Natural killer cell treated with Interleukin-12 subunit alpha and Interleukin-12 subunit beta and Interleukin-15 and Interleukin-18, amount 100 ng/mL, for 72 hours (primary cell): ENCODE data around the gene MAP1B. TPM values are rescaled to one million over a fixed set of nuclear protein-coding genes. Genes with fewer than 3 reads are reported as not detected.
A peak's percentile ranks its signal among the peaks of the same experiment; 100 is the strongest.

Experiments
- ATAC-seq, 2 donors: fragments of 150-1000 bp; cut with Tn5 transposase in 1 of 2; sonication (Bioruptor Pico), chemical (Tn5 transposase) in 1 of 2; 2 replicates each; pipeline ENCODE4 v1.10.0; 2021
- DNase-seq: peaks from one replicate; pipeline ENCODE4 v3.0.0; 2022; ENCODE audit warnings: low spot score
- H3K27ac Mint-ChIP-seq, 2 donors: 1 replicate in 1 of 2; 2 replicates in 1 of 2; pipeline ENCODE4 v1.8.0; 2022; ENCODE audit warnings: mixed read lengths in 2 of 2, mild to moderate bottlenecking in 1 of 2, moderate library complexity in 1 of 2
- H3K27me3 Mint-ChIP-seq, 2 donors: 1 replicate in 1 of 2; 2 replicates in 1 of 2; pipeline ENCODE4 v1.8.0; 2022; ENCODE audit warnings: mixed read lengths in 2 of 2
- H3K36me3 Mint-ChIP-seq: one replicate; pipeline ENCODE4 v1.8.0; 2022; ENCODE audit warnings: mixed read lengths
- H3K4me1 Mint-ChIP-seq, 2 donors: 1 replicate in 1 of 2; 2 replicates in 1 of 2; pipeline ENCODE4 v1.8.0; 2022; ENCODE audit warnings: low read depth in 2 of 2, mixed read lengths in 2 of 2, mild to moderate bottlenecking in 1 of 2
- H3K4me3 Mint-ChIP-seq: one replicate; pipeline ENCODE4 v1.8.0; 2022; ENCODE audit warnings: mixed read lengths
- H3K9me3 Mint-ChIP-seq: 2 replicates; pipeline ENCODE4 v1.8.0; 2022; ENCODE audit warnings: mixed read lengths
- total RNA-seq, 2 donors: library from RNA; stranded (reverse); gene quantifications; one replicate each; pipeline ENCODE4 v1.2.3, GENCODE V29; 2022

MAP1B gene
- total RNA-seq, 2 donors from 2014 or later: 0.06 to 0.14 TPM

DNA sequence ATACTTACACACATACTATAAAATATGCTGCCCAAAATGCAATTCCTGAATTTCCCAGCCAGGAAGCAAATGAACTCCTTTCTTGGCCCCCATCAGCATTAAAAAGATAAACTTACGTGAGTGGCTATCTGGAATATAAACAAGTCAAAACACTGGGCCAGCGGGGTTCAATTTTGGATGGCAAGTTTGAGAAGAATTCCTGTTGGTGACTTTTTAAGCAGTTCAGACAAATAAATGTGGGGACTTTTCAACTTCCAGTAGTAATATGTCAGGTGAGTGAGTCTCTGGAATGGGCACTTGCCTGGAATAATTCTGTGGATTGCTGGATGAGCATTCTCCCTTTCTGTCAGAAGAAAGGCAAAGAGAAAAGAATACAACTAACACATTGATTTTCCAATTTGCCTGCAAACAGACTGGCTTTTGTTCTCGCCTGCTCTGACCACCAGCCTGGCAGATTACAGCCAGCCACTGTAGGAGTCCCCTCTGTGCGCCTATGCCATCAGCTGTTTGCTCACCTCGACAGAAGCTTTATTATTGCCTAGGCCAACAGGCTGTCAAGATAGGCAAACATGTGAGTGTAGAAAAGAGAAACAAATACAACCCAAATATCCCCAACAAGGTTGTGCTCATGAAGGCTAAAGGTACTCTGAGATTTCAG, 134.2 kb downstream of the MAP1B start:
- no peak for DNase-seq
- H3K4me1 Mint-ChIP-seq: peaks cover 27 to 33% of the 10 kb centered on the region in 2 donors
- no peaks in the 10 kb centered on the region for H3K27me3 Mint-ChIP-seq
- H3K4me3 Mint-ChIP-seq: no peak overlapping the region
- H3K27ac Mint-ChIP-seq: peak overlapping the region in 1 of 2 donors; percentile 11
- peaks cover 12% of the 10 kb centered on the region for H3K36me3 Mint-ChIP-seq
- ATAC-seq: no peak
- no peaks in the 10 kb centered on the region for H3K9me3 Mint-ChIP-seq

DNA sequence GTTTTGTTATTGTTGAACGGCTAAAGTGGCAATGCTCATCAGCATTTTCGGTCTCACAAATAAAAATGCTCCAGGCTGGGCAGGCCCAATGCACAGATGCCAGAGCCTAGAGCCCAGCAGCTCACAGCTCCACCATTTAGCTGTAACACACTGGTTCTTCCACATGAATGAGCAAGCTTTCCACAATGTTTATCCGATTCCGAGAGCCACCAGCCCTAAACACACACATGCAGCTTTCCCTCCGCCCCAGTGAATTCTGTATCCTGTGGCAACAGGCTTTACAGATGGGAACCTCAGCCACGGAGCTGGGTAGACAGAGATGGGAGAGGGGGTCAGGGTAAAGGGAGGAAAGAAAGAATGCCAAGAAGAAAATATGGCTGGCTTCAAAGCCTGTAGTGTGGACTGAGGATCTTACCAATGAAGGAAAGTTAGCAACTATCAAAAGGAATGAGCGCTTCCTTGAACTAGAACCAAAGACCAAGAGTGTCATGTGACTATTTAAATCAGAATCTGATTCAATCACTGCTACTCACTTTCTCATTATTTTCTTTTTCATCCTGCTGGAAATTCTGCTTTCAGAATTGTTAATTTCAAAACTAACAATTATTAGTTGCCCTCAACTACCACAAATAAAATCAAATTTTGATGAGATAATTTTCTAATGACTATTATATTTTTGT, 135.7 kb downstream of the MAP1B start:
- H3K9me3 Mint-ChIP-seq: no peaks in the 10 kb centered on the region
- peaks cover 6% of the 10 kb centered on the region for H3K36me3 Mint-ChIP-seq
- H3K4me3 Mint-ChIP-seq: no peak overlapping the region
- H3K4me1 Mint-ChIP-seq: peaks cover 22 to 31% of the 10 kb centered on the region in 2 donors
- ATAC-seq (no peak), DNase-seq (no peak)
- H3K27ac Mint-ChIP-seq: no peak overlapping the region
- no peaks in the 10 kb centered on the region for H3K27me3 Mint-ChIP-seq

DNA sequence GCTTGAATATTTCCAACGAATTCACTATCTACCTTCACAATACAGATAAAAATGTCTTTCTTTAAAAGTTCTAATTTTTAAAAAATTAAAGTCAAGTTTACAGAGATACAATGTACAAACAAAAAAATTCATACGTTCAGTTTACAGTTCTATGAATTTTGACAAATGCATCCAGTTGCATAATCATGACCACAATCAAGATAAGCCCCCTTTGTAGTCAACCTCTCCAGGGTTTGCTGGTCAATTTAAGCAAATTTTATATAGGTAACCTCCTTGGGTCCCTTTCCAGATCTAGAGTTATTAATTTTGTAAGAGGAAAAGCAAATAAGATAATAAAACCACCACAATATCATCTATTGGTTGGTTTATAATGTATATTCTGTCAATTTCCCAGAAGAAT, 136.4 kb downstream of the MAP1B start:
- peaks cover 6% of the 10 kb centered on the region for H3K36me3 Mint-ChIP-seq
- no peaks in the 10 kb centered on the region for H3K27me3 Mint-ChIP-seq

DNA sequence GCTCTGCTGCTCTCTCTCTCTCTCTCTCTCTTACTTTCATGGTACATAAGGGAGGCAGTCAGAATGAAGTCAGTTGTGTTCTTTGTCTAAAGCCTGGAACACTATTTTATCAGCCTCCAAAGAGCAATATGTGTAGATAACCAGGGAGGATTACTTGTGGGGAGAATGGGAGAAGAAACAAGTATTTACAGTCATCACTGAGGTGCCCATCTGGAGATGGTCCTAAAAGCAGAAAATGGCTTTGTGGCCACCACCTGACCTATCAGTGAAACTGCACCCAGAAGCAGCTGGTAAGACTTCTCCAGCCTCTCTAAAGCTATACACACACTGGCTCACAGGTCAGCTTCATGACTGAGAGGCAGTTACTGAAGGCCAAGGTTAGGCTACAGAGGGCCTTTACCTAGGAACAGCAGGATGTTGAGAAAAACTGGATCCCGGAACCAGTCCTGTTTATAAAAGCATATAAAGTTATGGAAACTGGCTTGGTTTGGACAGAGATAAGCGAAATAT, 137.6 kb downstream of the MAP1B start:
- Mint-ChIP-seq H3K9me3 (no peaks in the 10 kb centered on the region), H3K4me1 (peaks cover 22 to 31% of the 10 kb centered on the region in 2 donors), H3K36me3 (peaks cover 6% of the 10 kb centered on the region), H3K4me3 (no peak overlapping the region), H3K27me3 (no peaks in the 10 kb centered on the region), H3K27ac (no peak overlapping the region)
- ATAC-seq (peak in 1 of 2 donors; percentile 59), DNase-seq (no peak)

More for the DNA sequence above, 136.4 kb downstream of the MAP1B start:
- H3K4me3 Mint-ChIP-seq: no peak overlapping the region
- ATAC-seq (no peak), DNase-seq (no peak)
- H3K27ac Mint-ChIP-seq: no peak overlapping the region
- H3K4me1 Mint-ChIP-seq: peaks cover 22 to 31% of the 10 kb centered on the region in 2 donors
- H3K9me3 Mint-ChIP-seq: no peaks in the 10 kb centered on the region

DNA sequence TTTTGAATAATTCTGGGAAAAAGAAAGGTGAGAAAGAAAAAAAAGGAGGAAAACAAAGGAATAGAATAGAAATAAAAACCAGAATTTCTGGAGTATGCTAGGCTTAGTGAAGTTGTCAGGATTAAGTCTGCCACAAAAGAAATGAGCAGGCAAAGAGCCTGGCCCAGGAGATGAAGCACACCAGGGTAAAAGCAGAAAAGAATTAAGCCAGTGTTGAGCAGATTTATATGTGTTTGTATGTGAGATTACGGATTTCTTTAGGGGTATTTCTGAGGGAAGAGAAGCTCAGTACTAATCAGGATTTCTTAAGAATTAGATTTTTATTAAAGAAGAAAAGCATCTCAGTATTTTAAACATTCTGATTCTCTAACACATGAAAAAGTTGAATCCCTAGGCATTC, 138.3 kb downstream of the MAP1B start:
- Mint-ChIP-seq H3K4me3 (no peak overlapping the region), H3K27me3 (no peaks in the 10 kb centered on the region), H3K4me1 (peaks cover 22 to 28% of the 10 kb centered on the region in 2 donors), H3K9me3 (no peaks in the 10 kb centered on the region), H3K36me3 (peaks cover 6% of the 10 kb centered on the region), H3K27ac (no peak overlapping the region)
- ATAC-seq: no peak
- no peak for DNase-seq

DNA sequence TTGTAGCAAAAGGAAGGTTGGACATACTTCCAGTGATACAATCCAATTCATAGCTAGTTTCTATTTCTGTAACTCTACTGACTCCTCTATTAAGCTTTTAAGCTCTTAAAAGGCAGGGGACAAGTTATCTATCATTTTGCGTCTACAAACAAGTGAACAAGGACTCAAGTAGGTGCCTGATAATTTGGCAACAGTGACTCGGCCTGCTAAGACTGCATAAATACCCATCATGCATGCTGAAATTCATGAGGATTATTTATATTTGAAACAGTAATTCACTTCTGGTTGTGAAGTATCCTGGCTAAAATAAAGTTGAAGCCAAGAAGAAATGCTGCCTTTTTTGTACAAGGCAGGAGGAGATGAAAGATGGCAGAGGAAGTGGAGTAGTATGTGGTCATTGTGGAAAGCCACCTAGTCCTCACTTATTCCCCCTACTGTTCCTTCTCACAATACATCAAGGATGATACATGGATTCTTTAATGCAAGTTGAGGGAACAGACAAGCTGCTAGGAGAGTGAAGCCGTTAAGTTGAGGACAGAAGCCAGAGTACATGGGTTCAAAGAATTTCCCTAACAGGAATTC, 138.8 kb downstream of the MAP1B start:
- Mint-ChIP-seq H3K36me3 (peaks cover 6% of the 10 kb centered on the region), H3K27me3 (no peaks in the 10 kb centered on the region), H3K4me3 (no peak overlapping the region), H3K9me3 (no peaks in the 10 kb centered on the region), H3K27ac (no peak overlapping the region), H3K4me1 (peaks cover 22 to 28% of the 10 kb centered on the region in 2 donors)
- ATAC-seq (no peak), DNase-seq (no peak)

DNA sequence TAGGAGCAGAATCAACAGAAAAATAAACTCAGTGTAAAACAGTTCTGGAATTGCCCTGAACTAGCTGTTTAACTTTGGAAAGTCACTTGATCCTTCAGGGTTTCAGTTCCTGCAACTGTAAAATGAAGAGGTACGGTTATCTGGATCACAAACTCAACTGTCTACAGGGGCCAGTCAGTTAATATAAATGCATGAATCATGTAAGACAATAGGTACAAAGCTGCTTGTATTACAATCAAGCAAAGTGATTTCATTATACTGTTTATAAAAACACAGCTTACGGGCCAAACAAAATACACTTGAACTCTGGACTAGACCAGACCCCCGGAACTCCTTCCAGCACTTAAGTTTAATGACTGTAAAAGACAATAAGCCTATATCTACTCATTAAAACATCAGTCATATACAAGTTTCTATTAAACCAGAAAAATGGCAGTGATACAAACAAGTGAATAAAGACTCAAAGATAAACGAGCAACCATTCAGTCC, 139.7 kb downstream of the MAP1B start:
- Mint-ChIP-seq H3K27ac (no peak overlapping the region), H3K9me3 (no peaks in the 10 kb centered on the region), H3K27me3 (no peaks in the 10 kb centered on the region), H3K4me3 (no peak overlapping the region), H3K36me3 (peaks cover 2% of the 10 kb centered on the region), H3K4me1 (peaks cover 20 to 24% of the 10 kb centered on the region in 2 donors)
- ATAC-seq (no peak), DNase-seq (no peak)

DNA sequence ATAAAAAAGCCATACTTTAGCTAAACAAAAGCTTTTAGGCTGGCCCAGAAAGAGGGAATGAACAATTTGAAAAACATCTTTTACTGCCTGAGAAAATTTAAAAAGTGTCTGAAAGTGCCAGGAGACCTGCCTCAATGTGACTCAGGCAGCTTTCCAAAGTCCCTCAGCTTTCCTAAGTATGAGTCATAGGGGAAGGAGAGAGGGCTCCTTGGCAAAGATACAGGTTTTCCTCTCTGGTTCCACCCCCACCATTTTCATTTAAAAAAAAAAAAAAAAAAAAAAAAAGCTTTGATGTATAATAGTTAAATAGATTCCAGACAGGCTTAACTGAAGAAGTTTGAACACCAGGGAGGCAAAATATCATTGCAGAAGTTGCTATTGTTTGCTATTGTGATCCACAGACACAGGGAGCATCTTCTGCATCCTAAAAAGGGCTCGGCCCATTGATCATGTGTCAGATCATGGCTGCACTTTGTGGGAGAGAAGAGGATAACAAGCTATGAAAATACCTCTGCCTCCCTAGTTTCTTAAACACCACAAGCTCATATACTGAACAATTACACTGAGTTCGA, 141.2 kb downstream of the MAP1B start:
- ATAC-seq (no peak), DNase-seq (no peak)
- Mint-ChIP-seq H3K4me3 (no peak overlapping the region), H3K4me1 (peaks cover 16 to 22% of the 10 kb centered on the region in 2 donors), H3K36me3 (no peaks in the 10 kb centered on the region), H3K27ac (no peak overlapping the region), H3K27me3 (no peaks in the 10 kb centered on the region), H3K9me3 (no peaks in the 10 kb centered on the region)

DNA sequence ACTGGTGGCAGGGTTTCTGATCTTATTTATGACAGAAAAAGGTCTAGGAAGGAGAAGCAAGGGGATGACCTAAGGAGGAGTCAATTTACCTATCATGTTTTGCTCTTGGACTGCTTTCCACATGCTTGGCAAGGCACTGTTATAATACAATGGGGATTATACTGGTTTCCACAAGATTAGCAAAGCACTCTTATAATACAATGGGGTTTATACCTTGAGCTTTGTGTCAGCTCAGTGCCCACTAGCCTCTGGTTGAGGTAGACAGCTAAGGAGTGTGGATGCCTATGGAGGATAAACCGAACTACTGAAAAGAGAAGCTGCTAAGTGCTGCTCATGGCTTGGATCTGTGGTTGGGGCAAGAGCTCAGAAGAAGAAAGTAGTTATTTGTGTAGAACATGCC, 144.1 kb downstream of the MAP1B start:
- no peak overlapping the region for H3K4me3 Mint-ChIP-seq
- H3K27ac Mint-ChIP-seq: peak overlapping the region in 1 of 2 donors; percentile 77
- H3K27me3 Mint-ChIP-seq: no peaks in the 10 kb centered on the region
- H3K9me3 Mint-ChIP-seq: no peaks in the 10 kb centered on the region
- ATAC-seq: peak in 1 of 2 donors; percentile 40
- DNase-seq: no peak
- no peaks in the 10 kb centered on the region for H3K36me3 Mint-ChIP-seq
- peaks cover 1 to 8% of the 10 kb centered on the region in 2 donors for H3K4me1 Mint-ChIP-seq

DNA sequence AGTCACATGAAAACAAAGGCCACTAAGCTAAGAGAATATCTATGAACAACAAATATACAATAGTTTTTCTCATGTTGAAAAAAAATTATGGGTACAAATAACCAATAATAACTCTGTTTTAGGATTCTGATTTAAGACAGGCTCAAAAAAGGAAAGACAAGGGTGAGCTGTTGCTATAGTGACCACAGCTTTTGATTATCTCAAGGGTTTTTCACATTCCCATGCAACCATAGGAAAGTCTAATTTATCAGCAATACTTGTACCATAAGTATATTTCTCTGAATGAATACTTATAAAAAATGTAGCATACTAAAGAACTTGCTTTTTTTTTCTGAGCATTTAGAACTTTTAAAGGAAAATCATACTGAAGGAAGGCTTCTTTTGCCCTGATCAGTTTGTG, 144.7 kb downstream of the MAP1B start:
- no peaks in the 10 kb centered on the region for H3K36me3 Mint-ChIP-seq
- no peaks in the 10 kb centered on the region for H3K27me3 Mint-ChIP-seq
- DNase-seq (no peak), ATAC-seq (no peak)
- H3K4me1 Mint-ChIP-seq: peaks cover 6 to 9% of the 10 kb centered on the region in 2 donors
- no peak overlapping the region for H3K4me3 Mint-ChIP-seq
- H3K27ac Mint-ChIP-seq: no peak overlapping the region
- H3K9me3 Mint-ChIP-seq: no peaks in the 10 kb centered on the region

DNA sequence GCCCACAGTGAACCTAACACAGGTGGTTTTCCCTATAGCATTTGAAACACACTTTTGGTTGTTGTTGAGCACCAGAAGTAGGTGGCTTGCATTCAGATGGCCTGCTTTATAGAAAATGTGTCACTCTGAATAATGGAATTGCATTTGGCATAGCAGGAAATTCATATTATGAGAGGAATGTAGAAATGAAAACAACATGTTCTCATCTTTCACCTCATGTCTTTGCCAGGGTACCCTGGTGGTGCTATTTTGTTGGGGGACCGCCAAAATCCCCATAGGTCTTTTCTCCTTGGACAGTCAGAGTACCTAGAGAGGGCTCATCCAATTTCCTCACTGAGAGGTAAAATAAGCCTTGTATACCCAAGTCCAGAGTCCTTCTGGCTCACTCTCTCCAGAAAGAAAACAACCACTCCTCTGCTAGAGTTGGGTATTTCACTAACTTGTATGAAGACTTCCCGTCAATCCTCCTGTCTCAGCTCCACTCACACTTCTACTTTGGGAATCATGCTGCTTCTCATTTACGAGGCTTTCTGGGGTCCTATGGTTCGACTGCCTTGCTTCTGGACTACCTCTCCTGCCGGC, 145.4 kb downstream of the MAP1B start:
- ATAC-seq (no peak), DNase-seq (no peak)
- Mint-ChIP-seq H3K27me3 (no peaks in the 10 kb centered on the region), H3K4me3 (no peak overlapping the region), H3K9me3 (no peaks in the 10 kb centered on the region), H3K36me3 (peaks cover 5% of the 10 kb centered on the region), H3K27ac (no peak overlapping the region), H3K4me1 (peaks cover 9 to 10% of the 10 kb centered on the region in 2 donors)

DNA sequence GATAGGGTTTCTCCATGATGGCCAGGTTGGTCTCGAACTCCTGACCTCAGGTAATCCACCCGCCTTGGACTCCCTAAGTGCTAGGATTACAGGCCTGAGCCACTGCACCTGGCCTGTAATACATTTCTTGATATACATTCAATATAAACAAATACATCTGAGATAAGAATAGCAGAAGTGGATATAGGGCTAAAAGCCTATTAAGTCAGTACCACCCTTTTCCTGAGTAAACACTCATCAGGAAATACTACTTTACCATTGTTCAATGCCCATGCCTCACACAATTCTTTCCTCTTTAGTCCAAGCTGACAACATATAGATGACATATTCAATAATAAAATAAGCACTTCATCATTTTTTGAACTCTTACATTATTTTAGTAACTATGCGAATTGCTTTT, 148.0 kb downstream of the MAP1B start:
- Mint-ChIP-seq H3K9me3 (no peaks in the 10 kb centered on the region), H3K4me1 (peaks cover 9 to 10% of the 10 kb centered on the region in 2 donors), H3K4me3 (no peak overlapping the region), H3K27ac (no peak overlapping the region), H3K36me3 (peaks cover 5% of the 10 kb centered on the region), H3K27me3 (no peaks in the 10 kb centered on the region)
- ATAC-seq (no peak), DNase-seq (no peak)

DNA sequence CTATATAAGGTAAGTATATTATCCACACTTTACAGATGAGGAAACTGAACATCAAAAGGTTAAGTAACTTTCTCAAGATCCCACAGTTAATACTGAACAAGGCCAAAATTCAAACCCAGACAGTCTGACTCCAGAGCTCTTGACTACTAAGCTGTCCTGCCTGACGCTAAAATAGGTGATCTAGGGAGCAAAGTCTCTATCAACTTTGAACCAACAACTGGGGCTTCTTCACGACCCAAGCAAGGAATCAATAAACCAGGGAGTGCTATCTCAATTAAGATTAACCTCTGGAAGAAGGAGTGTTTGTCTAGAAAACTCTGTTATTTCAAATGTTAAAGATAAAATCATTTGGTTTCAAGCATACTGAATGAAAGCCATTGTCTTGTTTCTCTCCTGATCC, 148.4 kb downstream of the MAP1B start:
- no peak overlapping the region for H3K27ac Mint-ChIP-seq
- peaks cover 5% of the 10 kb centered on the region for H3K36me3 Mint-ChIP-seq
- H3K4me1 Mint-ChIP-seq: peaks cover 9 to 10% of the 10 kb centered on the region in 2 donors
- no peak for DNase-seq
- no peak overlapping the region for H3K4me3 Mint-ChIP-seq
- no peaks in the 10 kb centered on the region for H3K27me3 Mint-ChIP-seq
- ATAC-seq: no peak
- no peaks in the 10 kb centered on the region for H3K9me3 Mint-ChIP-seq
